NCI-H345 (cell line): ENCODE data around the gene TSPOAP1.
A peak's percentile ranks its signal among the peaks of the same experiment; 100 is the strongest.

Experiments
- DNase-seq: peaks from one replicate; lab custom pipeline; 2025; lab: John Stamatoyannopoulos, UW

Gene TSPOAP1

DNA sequence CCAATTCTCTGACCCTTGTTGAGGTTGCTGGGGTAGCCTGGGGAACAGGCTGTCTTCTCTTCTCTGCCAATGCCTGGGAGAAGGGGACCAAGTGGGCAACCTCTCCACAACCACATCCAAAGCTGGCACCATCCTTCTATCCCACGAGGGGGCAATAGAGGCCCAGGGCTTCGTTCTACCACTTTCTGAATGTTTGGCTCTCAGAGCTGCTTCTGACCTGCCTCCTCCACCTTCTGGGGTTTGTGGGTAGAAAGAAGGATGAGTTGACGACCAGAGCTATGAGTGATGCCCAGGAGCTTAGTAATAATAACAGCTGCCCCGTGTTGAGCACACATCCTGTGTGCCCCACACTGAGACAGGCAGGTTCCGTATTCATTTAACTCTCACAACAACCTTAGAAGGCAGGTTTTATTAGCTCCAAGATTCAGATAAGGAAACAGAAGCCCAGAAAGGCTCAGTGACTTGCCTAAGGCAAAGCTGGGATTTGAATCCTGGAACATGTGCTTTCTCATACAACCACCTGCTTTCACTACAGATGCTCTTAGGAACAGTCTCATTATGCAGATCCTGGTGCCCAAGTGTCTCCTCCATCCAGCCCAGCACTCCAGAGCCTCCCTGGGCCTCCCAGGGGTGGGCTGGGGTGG is 11.1 kb downstream of the TSPOAP1 start:
- peak; percentile 32 for DNase-seq

DNA sequence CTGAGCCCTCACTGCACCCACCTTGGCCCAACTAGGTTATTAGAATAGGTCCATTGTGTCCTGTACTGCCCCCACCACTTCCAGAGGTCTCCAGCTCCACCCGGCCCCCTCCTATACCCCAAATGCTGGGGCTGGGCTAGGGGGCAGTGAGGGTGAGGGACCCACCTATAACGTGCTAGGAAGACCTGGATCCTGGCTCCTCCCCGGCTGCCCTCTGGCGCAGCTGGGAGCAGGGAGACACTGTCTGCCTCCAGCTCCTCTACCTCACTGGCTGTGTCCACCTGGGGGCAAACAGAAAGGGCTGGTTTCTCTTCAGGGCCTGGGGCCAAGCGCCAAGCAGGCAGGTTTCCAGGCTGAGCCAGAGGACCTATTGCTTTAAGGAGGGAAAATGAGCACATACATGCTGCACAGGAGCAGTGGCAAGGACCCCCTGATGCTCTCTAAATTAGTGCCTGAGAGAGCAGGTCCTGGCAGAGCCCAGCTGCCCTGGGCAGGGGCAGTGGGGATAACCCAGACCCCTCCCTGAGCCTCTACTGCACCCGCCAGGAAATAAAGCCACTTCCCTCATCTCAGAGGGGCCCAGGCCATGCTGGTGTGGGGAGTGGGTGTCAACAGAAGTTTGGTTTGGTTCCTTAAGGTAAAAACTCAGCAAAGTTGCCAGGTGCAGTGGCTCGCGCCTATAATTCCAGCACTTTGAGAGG is 12.2 kb downstream of the TSPOAP1 start:
- DNase-seq, result no peak

DNA sequence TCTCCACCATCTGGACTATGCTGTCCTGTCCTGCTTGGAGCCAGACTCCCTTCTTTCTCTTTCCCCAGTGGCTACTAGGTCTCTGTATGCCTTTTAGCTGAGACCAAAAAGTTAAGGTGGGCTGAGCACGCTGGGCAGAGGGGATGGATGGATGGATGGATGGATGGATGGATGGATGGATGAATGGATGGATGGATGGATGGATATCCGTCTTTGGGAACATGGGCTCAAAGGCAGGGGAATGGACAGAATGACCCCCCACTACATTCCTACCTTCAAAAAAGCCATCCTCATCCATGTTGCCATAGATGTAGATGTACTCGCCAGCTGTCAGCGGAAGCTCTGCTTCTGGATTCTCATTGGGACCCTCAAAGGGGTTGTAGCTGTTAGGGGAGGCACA is 12.8 kb downstream of the TSPOAP1 start:
- DNase-seq, result no peak

DNA sequence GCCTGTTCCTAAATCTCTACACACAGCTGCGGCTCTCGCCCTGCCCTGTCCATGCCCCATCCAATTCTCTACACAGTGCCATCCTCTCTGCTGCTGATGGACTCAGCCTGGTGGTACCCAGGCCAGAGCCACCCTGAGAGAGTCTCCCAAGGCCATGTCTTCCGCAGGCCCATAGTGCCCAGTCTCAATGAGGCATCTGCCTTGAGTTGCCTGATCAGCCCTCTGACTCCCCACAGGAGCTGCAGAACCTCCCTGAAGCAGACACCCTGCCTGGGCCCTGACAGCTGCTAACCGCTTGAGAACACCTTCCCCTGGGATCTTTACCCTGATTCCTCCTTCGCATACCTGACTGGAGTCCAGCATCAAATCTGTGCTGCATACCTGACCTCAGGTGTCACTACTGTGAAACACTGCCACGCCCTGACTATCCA is 13.3 kb downstream of the TSPOAP1 start:
- no peak for DNase-seq

DNA sequence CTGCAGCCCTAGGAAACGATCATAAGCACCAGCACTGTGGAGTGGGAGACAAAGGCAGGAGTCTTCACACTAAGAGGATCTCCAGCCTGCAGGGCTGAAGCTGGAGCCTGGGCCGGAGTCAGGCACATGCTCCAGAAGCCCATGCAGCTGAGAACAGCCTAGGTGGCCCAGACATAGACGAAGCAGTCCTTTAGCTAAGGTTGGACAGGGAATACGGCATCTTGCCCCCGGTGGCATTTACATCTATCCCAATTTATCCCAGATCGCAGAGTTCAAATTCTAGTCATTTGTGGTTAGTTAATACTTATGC is 13.9 kb downstream of the TSPOAP1 start:
- DNase-seq, result no peak

DNA sequence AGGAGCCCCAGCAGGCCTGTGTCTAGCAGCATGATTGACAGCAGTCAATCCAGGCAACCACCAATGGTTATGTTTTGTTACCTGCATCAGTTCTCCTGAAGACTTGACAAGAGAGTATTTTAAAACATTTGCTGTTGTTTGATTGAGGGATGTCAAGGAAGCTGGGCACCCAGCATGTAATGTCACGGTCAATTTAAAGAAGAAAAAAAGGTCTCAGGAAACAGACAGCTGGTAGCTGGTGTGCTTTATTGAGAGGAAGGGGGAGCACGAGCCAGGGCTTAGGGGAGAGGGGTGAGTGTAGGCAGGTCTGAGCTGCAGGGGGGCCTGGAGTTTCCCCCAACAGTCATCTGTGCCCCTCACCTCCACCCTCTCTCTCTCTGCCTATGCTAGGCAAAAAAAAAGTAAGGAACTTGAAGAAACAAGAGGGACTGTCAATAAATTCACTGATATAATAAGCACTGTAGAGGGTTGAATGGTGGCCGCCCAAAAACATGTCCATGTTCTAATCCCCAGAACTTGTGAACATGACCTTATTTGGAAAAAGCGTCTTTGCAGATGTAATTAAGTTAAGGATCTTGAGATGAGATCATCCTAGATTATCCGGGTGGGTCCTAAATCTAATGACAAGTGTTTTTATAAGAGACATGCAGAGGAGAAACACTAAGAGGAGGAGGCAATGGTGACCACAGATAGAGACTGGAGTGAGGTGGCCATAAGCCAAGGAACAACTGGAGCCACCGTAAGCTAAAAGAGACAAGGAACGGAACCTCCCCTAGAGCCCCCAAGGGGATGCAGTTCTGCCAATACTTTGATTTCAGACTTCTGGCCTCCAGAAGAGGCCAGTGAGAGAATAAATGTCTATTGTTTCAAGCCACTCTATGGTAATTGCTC is 14.5 kb downstream of the TSPOAP1 start:
- DNase-seq, result peak; percentile 72

DNA sequence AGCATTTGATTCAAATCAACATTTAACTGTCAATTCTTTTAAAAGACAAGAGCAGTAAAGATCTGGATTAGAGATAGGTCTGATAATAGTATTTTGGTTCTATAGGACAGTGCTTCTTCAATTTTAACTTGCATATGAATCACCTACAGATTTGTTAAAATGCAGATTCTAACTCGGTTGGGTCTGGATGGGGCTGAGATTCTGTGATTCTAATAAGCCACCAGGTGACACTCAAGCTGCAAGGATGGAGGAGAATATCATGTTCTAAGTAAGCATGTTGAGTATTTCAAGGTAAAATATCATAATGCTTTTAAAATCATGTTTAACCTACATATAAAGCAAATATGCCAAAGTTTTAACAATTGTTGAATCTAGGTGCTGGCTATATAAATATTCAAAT is 15.8 kb downstream of the TSPOAP1 start:
- DNase-seq, result no peak

DNA sequence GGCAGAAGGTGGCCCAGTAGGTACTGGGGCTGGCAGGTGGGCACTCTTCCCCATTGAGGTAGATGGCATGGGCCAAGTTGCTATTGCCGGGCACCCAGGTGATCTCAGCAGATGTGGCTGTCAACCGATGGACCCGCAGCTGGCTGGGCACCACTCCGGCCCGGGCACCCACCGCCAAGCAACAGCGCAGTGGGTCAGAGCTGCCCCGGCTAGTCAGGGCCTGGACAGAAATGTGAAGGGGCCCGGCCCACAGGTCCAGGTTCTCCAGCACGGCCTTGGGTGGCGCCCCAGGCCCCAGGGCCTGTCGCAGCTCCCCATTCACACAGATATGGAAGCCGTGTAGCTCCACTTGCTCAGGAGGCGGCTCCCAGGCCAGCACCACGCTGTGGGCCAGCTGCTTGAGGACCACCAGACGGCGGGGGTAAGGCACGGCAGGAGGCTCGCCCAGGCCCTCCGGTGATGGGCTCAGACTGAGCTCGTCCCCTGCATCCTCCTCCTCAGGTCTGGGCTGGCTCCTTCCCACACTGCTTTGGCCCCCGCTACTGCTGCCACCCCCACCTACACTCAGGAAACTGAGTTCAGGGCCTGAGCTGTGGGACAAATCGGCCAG is 16.5 kb downstream of the TSPOAP1 start:
- DNase-seq, result no peak

DNA sequence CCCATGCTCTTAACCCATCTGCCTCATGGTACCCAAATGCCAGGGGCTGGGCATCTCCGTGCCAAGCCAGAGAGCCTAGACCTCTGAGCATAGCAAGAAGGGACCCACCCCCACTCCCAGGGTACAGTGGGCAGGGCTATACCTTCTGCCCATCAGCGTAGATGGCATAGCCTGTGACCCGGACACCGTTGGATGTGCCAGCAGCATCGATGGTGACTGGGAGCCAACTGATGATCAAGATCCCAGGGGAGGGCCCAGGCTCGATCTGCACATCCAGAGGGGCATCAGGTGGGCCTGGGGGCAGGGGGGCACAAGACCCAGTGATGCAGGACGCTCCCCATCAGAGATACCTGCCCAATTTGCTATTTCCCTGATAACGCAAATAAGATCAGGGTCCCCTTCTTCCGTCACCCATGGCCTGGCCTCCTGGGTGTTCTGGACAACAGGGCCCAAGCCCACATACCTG is 17.1 kb downstream of the TSPOAP1 start:
- DNase-seq, result no peak

DNA sequence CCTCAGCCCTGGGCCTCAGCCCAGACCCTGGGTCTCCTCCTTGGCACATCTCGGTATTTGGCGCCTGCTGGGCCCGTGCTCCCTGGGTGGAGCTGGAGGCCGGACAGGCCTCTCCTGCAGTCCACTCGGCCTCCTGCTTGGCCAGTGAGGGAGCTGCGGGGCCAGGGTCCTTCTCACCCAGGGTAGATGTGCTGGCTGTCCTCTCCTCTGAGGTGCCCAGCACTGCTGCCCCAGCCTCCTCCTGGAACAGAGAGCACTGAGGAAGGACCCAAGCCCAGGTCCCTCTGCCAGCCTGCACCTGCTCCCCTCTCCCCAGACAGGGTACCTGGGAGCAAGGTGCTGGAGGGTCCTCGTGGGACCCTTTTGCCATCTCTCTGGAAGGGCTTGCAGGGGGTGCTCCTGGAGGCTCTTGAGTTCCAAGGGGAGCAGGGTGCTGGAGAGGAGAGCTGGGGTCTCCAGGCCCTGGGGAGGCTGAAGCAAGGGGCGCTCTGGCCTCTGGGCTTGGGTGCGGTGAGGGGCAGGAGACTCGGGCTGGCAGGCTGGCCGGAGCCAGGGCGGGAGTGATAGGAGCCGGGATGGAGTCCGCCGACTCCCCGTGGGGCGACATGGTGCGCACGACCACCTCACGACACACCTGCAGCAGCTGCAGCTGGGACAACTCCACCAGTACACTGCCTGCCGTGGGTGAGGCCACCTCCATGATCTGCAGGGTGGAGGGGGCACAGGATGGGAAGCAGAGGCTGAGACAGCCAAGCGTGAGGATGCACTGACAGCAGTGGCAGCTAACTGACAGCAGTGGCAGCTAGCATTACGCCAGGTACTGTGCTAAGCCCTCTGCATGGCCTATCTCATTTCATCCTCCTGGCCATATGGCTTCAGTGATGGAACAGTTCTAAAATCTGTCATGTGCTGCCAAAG is 17.8 kb downstream of the TSPOAP1 start:
- no peak for DNase-seq

DNA sequence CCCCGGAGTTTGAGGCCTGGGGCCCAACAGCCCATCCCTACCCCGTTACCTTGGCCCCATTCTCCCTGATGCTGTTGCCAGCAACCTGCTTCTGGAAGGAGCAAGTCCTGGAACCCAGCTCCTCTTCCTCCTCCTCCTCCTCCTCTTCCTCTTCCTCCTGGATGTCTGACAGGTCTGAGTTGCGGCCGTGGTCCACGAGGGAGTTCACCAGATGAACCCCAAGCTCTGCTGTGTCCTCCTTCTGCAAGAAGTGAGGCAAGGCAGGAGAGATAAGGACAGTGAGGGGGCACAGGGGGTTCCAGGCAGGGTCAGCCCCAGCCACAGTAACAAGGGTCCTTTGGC is 18.7 kb downstream of the TSPOAP1 start:
- DNase-seq, result no peak

DNA sequence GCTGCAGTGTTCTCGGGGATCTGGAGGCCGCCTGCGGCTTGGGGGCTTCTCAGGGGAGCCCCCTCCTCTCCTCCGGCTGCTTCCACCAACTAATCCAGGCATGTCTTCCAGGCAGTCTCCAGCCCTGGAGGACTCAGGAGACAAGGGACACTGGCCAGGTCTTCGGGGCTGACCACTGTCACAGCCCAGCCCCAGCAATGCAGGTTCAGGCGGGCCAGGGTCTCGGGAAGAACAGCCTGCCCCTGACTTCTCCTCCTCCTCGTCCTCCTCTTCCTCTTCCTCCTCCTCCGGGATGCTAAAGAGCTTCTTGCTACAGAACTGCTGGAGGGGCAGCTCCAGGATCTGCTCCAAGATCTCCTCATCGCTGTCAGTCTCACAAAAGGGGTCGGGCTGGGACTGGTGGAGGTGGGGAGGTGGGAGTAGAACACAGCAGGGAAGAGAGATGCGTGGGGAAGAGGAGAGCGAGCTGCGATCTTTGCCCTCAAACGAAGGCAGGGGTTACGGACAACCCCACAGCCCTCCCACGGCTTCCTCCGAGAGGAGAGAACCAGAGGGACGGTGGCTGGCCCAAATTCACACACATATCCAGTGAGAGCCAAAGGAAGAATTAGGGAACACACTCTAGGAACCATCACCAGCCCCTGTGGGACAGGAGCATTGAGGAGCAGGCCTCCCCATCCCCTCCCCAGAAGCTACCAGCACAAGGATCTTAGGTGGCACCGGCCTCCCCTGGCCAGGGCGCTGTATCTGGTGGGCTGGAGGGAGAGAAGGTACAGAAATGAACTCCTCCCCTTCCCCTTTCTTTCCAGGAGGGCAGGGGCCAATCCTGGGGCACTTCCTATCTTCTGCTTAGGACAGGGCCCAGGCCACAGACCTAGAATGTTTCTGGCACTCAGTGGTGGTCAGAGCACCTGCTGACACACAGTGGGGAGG is 19.3 kb downstream of the TSPOAP1 start:
- no peak for DNase-seq

DNA sequence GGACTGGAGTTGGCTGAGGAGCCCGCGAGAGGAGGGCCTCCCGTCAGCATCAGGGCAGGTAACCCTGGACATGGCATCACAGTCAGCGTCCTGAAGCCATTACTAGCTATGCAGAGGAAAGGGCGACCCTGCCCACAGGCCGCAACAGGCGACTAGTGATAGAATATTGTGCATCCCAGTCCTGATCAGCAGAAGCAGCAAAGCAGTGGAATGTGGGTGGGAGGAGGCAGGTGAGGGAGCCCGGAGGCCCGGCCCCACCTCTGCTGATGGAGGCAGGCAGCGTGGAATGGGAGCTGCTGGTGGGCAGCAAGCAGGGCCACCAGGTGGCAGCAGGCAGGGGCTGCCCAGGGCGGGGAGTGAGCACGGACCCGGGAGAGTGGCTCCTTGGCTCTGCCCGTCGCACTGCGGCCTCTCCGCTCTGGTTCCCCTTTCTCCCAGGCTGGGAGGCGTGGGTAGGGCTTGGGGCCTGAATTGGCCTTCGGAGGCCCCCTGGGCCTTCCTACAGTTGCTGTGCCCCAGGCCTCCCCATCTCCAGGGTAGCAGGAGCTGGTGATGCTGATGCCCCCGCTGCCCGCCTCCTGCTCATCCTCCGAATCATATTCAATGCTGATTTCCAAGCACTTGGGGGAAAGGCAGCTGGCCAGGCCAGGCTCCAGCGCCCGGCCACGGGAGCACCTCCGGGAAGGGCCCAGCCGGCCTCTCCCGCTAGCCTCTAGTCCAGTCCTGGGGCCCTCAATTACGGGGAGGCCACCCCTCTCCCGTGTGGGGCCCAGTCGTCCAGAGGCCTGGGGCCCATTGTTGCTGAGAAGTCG is 20.2 kb downstream of the TSPOAP1 start:
- no peak for DNase-seq

DNA sequence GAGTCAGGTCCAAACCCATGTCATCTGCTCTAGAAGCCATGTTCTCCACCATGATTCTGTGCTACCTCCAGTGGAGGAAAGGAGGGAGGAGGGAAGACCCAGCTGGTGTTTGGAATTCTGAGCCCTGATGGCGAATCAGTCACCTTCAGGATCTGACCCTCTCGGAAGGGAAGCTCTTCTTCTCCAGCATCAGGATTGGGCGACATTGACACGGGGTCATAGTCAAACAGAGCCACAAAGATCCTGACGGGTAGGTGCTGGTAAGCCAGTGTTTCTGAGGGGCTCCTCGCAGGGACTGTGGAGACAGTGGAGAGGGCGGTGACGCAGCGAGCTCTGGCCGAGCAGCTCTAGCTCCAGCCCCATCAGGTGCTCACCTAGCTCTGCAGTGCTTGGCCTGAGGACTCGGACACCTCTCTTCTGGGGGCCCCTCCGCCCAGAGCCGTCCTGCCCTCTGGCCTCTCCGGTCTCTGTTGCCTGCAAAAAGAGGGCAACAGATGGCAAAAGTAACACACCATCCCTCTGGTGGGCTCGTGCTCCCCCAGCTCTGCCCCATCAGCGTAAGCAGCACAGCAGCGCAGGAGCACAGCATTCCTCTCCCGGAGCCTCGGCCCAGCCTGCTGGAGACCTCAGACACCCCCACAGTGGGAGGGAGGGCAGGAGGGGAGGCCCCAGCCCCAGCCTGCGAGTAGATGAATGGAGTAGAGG is 21.0 kb downstream of the TSPOAP1 start:
- DNase-seq, result no peak

DNA sequence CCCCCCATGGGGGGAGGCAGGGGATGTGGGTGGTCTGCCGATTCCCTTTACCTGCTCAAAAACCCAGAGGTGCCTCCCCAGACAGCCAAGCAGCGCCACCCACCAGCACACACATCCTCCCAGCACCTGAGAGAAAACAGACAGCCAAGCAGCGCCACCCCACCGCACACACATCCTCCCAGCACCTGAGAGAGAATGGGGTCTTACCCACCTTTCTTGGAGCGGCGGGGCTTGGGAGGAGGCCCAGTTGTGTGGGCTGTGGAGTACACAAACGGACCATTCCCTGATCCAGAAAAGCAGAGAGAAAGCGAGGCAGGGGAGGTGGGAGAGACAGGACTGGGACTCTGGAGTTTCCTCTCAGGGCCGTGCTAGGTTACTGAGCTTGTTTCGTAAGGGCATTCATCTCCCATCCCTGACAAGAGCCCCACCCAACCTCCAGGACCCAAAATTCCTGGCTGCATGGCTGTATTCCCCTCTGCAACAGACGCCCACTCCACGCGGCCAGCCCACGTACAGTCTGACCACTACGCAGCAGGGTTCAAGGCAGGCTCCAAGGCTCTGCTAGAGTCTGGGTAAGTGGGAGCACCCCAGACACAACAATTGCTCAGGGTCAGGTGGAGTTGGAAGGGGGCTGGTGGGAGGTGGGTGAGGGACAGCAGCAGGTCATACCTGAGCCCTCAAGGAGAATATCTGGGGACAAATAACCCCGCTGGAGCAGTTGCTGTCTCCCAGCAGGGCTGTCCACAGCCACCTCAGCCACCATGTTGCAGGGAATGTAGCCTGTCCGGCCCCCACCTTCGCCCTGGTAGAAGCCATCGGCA is 22.3 kb downstream of the TSPOAP1 start:
- DNase-seq, result no peak

DNA sequence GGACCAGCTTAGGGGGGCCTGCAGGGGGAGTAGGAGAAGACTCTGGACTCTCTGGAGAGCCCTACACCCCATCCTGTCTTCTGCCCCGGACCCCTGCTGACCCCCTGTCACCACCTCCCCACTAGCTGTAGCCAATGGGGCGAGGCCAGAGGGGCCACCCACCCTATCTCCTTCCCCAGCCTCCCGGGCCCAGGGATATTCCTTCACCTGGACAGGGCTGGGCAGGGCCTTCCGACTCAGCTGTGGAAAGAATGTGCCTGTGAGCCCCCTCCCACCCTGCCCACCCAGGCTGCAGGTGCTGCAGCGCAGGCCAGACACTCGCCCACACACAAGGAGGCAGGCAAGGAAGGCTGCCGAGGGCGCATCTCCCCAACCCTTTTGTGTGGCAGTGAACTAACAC is 23.0 kb downstream of the TSPOAP1 start:
- DNase-seq, result no peak

DNA sequence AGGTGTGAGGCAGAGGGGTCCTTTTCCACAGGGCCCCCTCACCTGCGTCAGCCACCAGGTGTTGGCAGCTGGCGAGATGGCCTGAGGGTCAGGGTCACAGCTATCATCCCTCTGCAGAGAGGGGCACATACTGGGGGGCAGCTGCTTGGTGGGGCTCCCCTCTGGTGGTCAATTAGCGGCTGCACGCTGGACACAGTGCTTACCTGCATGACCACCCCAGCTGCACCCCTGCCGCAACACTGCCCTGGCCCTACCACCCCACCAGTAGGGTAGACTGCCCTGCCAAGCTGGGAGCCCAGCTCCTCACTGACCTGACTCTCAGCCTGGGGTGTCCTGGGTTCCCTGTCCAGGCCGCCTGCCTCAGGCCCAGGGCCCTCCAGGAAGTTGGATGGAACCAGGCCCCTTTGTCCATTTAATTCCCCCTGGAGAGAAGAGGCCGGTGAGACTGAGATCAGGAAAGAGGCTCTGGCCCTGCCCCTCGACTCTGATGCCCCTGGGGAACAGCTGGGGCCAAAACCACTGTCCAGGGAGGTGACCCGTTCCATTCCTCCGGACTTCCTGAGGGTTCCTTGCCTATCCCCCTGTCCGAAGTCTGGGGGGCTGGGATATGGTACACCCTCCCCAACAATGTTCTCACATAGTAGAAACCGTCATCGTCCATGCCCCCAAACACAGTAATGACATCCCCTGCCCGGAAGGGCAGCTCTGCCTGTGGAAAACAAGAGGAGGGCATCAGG is 23.7 kb downstream of the TSPOAP1 start:
- no peak for DNase-seq
